B cell (primary cell): Measurements from ENCODE around the gene THBD.

Experiments used
- EZH2 ChIP-seq: IDR thresholded peaks from 2 replicates; pipeline ENCODE4 v1.6.1; 2012; ENCODE audit warnings: borderline replicate concordance, low read depth, mild to moderate bottlenecking, moderate library complexity, low read length; ENCODE audit not compliant: insufficient read depth, poor library complexity, severe bottlenecking
- TF ChIP-seq, protein P1 (sequence below): fragments of 200-600 bp; IDR thresholded peaks from one replicate; pipeline ENCODE4 v1.8.0; 2022; ENCODE audit warnings: antibody characterized with exemption, mild to moderate bottlenecking

DNA sequence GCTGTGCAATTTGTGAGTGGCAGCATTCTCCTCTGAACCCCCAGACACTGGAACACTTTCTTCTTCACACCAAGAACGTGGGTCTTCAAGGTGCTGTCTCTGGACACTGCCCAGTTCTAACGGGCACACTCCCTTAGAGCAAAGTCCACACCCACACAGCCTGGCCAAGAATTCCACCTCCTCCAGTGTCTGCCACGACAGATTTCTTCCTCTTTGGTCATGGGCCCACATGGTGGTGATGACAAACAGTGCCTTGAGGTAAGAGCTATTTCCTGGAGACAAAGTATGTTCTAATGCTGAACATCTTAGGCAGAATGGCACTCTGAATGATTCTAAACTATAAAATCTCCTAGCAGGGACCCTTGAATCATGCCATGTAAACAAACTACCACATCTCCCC is 39.8 kb downstream of the THBD start:
- TF ChIP-seq, protein P1, sequence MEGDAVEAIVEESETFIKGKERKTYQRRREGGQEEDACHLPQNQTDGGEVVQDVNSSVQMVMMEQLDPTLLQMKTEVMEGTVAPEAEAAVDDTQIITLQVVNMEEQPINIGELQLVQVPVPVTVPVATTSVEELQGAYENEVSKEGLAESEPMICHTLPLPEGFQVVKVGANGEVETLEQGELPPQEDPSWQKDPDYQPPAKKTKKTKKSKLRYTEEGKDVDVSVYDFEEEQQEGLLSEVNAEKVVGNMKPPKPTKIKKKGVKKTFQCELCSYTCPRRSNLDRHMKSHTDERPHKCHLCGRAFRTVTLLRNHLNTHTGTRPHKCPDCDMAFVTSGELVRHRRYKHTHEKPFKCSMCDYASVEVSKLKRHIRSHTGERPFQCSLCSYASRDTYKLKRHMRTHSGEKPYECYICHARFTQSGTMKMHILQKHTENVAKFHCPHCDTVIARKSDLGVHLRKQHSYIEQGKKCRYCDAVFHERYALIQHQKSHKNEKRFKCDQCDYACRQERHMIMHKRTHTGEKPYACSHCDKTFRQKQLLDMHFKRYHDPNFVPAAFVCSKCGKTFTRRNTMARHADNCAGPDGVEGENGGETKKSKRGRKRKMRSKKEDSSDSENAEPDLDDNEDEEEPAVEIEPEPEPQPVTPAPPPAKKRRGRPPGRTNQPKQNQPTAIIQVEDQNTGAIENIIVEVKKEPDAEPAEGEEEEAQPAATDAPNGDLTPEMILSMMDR, result no peak
- TF ChIP-seq EZH2, result no peak
